ENCODE data around the gene NMT2. TPM values are rescaled to one million over a fixed set of nuclear protein-coding genes. Genes with fewer than 3 reads are reported as not detected.

Gene NMT2
- total RNA-seq, 6 experiments from 2014 or later: 18.1 to 34.5 (median 30.8) TPM

GRCh38 chr10:15149042-15149771 lies 19.3 kb downstream of the NMT2 start:
- 87% methylated on average over 10 of the region's 10 CpGs for WGBS (ENCODE audit: insufficient coverage, low coverage, low lambda C conversion rate, missing lambda C conversion rate)
- H3K36me3 ChIP-seq: no peaks in the 10 kb centered on the region
- peaks cover 0 to 31% (median 0%) of the 10 kb centered on the region in 4 donors for H3K4me1 ChIP-seq
- DNase-seq (no peak), ATAC-seq (no peak)
- no peaks in the 10 kb centered on the region for H3K27me3 ChIP-seq
- TF ChIP-seq POLR2A (IDR thresholded peaks at IDR 0.05): no peak
- TF ChIP-seq, protein P1, sequence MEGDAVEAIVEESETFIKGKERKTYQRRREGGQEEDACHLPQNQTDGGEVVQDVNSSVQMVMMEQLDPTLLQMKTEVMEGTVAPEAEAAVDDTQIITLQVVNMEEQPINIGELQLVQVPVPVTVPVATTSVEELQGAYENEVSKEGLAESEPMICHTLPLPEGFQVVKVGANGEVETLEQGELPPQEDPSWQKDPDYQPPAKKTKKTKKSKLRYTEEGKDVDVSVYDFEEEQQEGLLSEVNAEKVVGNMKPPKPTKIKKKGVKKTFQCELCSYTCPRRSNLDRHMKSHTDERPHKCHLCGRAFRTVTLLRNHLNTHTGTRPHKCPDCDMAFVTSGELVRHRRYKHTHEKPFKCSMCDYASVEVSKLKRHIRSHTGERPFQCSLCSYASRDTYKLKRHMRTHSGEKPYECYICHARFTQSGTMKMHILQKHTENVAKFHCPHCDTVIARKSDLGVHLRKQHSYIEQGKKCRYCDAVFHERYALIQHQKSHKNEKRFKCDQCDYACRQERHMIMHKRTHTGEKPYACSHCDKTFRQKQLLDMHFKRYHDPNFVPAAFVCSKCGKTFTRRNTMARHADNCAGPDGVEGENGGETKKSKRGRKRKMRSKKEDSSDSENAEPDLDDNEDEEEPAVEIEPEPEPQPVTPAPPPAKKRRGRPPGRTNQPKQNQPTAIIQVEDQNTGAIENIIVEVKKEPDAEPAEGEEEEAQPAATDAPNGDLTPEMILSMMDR (IDR thresholded peaks at IDR 0.05): no peak
- no peaks in the 10 kb centered on the region for H3K9me3 ChIP-seq
- H3K27ac ChIP-seq: no peak overlapping the region
- no peak overlapping the region for H3K4me3 ChIP-seq
- intact Hi-C loops (cut with DNase I): no loop called here

DNA sequence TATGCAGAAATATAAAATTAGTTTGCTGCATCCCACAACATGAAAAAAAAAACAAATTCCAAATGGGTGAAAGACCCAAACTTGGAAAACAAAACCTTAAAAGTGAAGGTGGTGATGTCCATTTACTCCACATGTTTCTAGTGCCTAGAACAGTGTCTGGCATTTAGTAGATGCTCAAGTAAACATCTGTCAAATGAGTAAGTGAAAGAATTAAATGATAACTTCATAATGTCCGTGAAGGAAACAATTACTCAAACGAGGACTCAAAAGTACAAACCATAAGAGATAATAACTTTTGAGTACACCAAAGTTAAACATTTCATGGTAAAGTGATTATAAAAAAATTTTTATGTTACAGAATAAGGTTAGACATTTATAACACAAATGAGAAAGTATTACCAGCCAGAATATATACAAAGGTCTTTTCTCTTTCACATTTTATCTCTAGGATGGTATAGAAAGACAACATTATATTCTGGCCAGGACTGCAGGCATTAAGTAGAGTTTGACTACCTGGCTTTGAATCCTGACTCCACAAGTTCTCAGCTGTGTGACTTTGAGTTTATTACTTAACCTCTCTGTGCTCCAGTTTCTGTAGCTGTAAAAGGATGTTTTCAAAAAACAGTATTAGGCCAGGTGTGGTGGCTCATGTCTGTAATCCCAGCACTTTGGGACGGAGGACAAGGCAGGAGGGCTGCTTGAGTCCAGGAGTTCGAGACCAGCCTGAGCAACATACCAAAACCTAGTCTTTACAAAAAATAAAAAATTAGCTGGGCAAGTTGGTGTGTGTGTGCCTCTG lies 20.7 kb downstream of the NMT2 start:
- Histone ChIP-seq H3K27ac (no peak overlapping the region), H3K9me3 (no peaks in the 10 kb centered on the region), H3K4me3 (no peak overlapping the region), H3K27me3 (no peaks in the 10 kb centered on the region), H3K4me1 (peaks cover 0 to 31% (median 0%) of the 10 kb centered on the region in 4 donors), H3K36me3 (no peaks in the 10 kb centered on the region)
- 92% methylated on average over 4 of the region's 4 CpGs for WGBS (ENCODE audit: insufficient coverage, low coverage, low lambda C conversion rate, missing lambda C conversion rate)
- ATAC-seq (no peak), DNase-seq (no peak)
- intact Hi-C loops (cut with DNase I): no loop called here
- no peak for TF ChIP-seq POLR2A (IDR thresholded peaks at IDR 0.05)
- TF ChIP-seq, protein P1 (IDR thresholded peaks at IDR 0.05): no peak

GRCh38 chr10:15146366-15146765 lies 22.1 kb downstream of the NMT2 start:
- ATAC-seq (no peak), DNase-seq (no peak)
- no peak for TF ChIP-seq POLR2A (IDR thresholded peaks at IDR 0.05)
- TF ChIP-seq, protein P1 (IDR thresholded peaks at IDR 0.05): no peak
- no peaks in the 10 kb centered on the region for H3K27me3 ChIP-seq
- intact Hi-C loops (cut with DNase I): no loop called here
- H3K4me1 ChIP-seq: peaks cover 0 to 24% (median 0%) of the 10 kb centered on the region in 4 donors
- no peaks in the 10 kb centered on the region for H3K9me3 ChIP-seq
- H3K4me3 ChIP-seq: no peak overlapping the region
- H3K36me3 ChIP-seq: no peaks in the 10 kb centered on the region
- H3K27ac ChIP-seq: no peak overlapping the region
- WGBS (ENCODE audit: insufficient coverage, low coverage, low lambda C conversion rate, missing lambda C conversion rate): 83% methylated on average over 1 of the region's 7 CpGs

DNA sequence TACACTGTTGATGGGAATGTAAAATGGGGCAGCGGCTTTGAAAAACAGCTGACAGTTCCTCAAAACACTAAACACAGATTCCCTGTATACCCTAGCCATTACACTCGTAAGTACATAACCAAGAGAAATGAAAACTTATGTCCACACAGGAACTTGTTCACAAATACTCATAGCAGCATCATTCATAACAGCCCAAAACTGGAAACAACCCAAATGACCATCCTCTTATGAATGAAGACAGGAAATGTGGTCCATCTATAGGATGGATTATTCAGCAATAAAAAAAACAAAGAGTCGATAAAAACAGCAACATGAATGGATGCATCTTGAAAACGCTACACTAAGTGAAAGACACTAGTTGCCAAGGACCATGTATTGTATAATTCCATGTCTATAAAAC lies 23.7 kb downstream of the NMT2 start:
- Histone ChIP-seq H3K4me1 (peaks cover 0 to 13% (median 0%) of the 10 kb centered on the region in 4 donors), H3K27ac (no peak overlapping the region), H3K27me3 (no peaks in the 10 kb centered on the region), H3K4me3 (no peak overlapping the region), H3K9me3 (no peaks in the 10 kb centered on the region), H3K36me3 (peaks cover 0 to 8% (median 2%) of the 10 kb centered on the region in 4 donors)
- DNase-seq: no peak
- WGBS (ENCODE audit: insufficient coverage, low coverage, low lambda C conversion rate, missing lambda C conversion rate): 86% methylated on average over 4 of the region's 4 CpGs
- no peak for TF ChIP-seq POLR2A (IDR thresholded peaks at IDR 0.05)
- TF ChIP-seq, protein P1 (IDR thresholded peaks at IDR 0.05): no peak
- intact Hi-C loops (cut with DNase I): no loop called here
- no peak for ATAC-seq

Measured in right lobe of liver (tissue), 6 donors.